HG03135 (cell line): ENCODE measurements around the gene RBM20.
A peak's percentile ranks its signal among the peaks of the same experiment; 100 is the strongest.

Experiments used
- ATAC-seq: cut with Tn5 transposase; IDR thresholded peaks from one replicate; pipeline ENCODE4 v1.9.1; 2021; ENCODE audit warnings: mild to moderate bottlenecking, moderate library complexity; ENCODE audit not compliant: unreplicated experiment

The RBM20 gene

DNA sequence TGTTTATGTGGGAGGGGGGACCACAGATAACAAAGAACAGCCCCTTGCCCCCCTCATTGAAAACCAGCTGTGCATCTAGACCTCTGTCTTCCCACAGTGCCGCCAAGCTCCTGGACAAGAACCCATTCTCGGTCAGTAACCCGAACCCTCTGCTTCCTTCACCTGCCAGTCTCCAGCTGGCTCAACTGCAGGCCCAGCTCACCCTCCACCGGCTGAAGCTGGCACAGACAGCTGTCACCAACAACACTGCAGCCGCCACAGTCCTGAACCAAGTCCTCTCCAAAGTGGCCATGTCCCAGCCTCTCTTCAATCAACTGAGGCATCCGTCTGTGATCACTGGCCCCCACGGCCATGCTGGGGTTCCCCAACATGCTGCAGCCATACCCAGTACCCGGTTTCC is 136.6 kb downstream of the RBM20 start:
- no peak for ATAC-seq

DNA sequence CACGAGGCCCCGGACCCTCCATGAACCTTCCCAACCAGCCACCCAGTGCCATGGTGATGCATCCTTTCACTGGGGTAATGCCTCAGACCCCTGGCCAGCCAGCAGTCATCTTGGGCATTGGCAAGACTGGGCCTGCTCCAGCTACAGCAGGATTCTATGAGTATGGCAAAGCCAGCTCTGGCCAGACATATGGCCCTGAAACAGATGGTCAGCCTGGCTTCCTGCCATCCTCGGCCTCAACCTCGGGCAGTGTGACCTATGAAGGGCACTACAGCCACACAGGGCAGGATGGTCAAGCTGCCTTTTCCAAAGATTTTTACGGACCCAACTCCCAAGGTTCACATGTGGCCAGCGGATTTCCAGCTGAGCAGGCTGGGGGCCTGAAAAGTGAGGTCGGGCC is 137.0 kb downstream of the RBM20 start:
- ATAC-seq = no peak

DNA sequence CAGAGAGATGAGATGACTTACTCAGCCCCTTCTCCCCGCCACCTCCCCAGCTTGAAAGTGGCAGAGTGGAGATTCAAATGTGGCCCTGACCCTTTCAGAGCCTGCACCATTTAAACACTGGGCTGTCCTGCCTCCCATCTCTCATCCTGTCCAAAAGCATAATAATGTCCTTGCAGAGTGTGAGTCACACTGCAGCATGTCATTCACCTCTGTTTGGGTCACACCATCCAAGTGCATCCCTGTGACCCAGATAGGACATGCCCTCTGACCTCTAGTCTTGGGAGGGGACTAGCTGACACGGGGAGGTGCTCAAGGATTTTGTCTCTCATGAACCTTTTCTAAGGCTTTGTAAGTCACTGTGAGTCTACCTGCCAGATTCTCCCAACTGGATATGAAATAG is 138.5 kb downstream of the RBM20 start:
- no peak for ATAC-seq

DNA sequence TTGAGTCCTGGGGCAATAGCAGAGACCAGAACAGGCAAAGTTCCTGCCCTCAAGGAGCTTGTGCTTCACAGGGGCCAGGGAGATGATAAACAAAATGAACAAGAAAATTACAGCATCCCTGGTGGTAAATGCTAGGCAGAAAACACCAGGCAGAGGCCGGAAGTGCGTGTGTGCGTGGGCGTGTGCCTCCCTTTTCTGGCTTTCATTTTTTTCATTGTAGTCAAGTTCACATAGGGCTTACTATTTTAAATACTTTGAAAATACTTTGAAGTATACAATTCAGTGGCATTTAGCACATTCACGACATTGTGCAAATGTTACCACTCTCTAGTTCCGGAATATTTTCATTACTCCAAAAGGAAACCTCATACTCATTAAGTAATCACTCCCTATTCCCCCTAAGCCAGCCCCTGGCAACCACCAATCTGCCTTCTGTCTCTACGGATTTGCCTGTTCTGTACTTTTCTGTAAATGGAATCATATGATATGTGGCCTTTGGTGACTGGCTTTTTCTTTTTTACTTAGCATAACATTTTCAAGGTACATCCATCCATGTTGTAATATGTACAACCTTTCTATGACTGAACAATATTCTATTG is 139.5 kb downstream of the RBM20 start:
- ATAC-seq = no peak

DNA sequence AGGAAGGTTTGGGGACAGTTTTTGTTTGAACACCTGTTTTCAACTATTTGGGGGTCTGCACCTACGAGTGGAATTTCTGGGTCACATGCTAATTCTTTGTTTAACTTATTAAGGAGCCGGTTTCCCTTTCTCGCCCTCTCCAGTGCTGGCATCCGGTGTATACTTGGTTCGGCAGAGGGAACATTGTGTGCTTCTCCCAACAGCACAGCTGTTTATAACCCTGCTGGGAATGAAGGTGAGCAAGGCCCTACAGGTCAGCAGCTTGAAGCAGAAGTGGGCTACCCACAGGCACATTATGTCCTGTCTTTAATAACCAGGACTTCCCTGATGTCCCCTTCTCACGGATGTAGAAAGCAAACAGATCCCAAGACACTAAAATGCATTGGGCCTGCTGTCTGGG is 140.1 kb downstream of the RBM20 start:
- ATAC-seq = no peak

DNA sequence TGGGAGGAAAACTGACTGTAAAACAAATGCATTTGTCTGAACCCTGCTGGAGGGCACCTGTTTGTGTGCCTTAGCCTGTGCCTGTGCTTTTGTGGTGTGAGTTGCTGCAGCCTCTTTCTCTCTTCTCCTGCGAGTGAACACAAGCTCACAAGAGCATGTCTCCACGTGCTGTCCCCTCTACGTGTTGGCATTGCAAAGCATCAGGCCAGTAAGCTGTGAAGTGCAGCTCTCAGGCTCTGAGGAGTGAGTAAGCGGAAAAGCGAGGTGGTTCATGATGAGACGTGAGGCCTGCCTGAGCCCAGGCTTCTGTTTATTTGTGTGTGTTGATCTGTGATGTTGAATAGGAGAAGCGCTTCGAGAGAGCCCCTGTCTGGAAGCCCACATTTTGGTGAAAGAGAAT is 142.0 kb downstream of the RBM20 start:
- ATAC-seq = no peak

DNA sequence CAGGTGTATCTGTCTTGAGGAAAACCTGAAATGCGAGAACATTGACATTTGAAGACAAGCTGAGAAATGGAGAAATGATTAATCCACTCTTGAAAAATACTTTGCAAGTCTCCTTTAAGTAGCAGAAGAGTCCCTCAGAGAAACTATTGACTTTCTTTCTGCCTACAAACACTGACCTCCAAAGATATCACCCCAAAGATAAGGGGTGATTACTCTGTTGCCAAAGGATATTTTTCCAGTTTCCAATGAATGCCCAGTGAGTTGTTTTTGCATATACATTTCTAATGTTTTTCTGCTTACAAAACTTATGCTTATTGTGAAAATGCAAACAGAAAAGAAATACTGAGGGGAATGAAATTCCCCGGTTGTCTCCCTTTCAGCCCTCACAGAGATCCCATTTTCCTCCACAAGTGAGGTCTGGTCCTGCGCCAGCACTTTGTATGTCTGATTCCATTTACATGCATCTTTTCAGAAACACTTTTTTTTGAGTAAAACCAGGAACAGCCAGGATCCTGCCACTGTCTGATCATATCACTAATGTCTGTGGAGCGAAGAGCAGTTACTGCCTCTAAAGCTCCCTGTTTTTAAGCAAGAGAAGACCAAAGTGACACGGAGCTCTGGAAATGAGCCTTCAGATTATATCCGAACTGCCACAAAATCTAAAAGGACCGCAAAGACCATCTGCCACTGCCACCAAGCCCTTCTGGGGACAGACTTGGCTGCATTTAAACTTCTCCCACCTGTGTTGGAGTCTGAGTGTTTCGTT is 144.7 kb downstream of the RBM20 start:
- ATAC-seq = no peak

DNA sequence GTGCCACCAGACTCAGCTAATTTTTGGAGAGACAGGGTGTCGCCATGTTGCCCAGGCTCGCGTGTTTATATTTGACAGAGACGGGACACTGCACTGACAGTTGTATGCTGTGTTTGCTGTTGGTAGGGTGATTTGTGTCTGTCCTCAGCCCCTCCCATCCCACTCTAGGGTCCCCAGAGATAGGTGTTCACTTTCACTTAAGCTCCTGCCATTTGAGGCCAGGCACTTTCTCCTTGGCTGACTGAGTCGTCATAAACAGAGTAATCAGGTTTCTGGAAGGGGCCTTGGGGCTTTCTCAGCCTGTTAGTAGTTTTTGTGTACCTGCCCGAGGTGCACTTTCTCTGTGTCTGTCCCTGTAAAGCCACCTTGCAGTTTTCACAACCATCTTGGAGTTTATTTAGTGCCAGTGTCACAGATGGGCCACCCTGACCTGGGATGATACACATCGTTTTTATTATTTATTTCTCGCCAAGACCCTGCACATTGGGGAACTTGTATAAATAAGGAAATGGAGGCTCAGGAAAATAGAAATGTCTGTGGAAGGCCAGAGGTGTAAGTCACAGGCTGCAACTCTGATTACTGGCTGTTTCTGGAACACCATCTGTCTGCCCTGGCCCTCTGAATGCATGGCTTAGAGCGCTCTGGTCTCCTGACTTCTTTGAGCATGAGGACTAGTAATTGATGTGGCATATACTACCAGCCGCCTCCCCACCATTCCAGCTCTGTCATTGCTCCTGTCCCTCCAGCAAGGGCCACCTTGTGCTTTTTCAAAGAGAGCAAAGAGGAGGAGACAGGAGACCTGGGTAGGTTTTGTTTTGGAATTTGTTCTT is 145.7 kb downstream of the RBM20 start:
- no peak for ATAC-seq

DNA sequence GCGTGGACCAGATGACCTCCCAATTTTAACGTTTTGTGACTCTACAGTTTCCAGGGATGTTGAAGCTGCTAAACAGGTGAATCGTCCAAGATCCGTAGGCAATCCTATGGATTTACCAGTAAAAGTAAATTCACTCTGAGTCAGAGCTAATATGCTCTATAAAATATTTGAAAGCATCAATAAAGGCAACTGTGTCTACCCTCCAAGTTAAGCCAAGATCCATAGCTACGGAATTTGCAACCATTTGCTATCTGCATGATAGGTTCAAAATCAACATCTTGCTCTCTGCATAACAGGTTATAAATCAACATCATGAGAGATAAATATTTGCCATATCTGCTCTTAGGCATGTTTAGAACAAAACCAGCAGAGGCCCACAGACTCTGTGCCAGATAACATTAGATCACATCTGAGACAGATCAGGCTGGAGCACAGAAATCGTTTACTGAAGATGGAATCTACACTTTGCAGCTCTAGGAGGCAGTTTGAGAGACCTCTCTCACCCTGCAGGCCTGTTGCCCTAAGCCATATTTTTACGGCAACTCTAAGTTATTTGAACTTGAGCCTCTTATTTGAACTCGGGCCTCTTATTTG is 146.9 kb downstream of the RBM20 start:
- ATAC-seq = no peak

DNA sequence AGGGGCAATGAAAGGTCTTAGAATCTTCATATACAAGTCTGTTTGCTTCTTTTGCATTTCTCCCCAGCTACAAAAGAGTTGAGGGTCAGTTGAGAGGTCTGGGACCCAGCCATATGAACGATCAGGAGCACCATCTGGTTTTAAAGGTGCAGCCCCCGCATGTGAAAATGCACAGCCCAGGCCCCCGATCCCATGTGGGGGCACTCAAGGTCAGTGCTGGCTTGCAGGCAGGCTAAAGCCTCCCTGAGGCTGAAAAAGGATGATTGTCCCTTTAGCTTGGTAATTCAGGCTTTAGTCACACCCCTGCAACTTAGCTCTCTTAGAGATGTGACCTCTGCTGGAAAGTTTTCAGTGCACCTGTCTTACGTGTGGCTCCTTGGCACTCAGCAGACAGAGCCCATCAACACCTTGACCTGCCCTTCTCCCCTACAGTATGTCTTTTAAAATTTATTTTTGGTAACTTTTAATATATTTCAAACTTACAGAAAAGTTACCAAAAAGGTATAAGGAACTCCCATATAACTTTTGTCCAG is 147.5 kb downstream of the RBM20 start:
- no peak for ATAC-seq

DNA sequence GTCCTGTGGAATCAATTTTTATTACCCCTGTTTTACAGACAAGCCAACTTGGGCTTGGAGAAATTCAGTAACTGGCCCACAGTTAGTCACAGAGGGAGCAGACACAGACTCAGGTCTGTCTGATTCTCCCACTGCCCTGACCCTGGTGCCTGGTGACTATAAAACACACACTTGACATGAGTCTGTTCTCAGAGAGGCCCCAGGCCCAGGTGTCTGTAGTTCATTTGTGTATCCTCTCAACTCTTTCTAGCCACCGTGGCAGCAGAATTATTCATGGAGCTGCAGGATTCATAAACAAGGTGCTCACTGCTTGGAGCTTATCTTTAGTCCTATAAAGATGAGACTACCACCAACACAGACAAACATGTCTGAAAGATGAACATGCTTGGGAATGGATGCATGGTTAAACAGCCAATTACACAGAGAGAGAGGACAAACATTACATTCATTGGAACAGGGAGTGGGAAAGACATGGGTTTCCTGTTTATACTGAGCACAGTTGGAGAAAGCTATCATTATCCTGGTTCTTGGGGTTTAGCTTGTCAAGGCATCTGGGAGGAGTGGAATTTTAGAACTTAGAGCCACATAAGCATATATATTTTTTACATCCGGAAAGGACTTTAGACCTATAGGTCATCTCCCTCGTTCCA is 148.5 kb downstream of the RBM20 start:
- ATAC-seq = no peak

DNA sequence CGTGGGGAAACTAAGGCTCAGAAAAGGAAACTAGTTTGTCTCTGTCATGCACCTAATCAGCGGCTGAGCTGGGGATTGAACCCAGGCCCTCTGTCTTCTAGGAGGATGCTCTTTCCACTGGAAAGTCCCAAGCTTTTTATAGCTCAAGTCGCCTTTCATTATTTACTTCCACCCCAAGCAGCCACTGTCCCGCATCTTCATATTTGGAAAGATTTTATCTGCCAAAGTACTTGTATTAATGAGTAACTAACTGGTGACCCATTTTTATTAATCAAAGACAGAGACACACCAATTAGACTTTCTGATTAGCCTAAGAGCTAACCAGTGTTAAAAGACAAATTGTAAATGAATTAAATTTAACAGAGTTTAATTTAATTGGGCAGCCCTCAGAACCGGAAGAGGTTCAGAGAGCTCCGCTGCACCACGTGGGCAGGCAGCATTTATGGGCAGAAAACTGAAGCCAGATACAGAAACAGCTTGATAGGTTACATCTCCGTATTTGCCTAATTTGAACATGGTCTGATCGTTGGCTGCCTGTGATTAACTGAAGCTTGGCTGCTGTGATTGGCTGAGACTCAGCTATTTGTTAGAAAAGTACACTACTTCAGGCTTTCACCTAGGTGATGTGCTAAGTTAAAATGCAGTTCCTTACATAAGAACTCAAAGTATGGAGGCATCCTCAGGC is 149.1 kb downstream of the RBM20 start:
- no peak for ATAC-seq

DNA sequence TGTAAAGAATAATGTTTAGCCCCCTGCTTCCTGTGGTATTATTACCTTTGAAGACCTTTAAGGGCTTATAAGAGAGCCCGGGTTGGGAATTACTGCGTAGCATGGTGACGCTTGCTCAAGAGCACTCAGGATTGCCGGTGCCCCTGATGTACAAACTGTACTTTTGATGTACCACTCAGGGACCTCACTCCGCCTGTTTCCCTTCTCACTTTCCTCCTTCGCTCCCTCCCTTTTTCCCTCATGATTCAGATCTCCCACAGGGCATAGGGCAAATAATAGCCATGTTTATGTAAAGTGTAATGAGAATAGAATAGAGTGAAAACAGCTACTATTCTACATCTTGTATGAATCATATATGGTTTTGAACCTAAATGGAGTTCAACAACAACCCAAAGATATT is 149.8 kb downstream of the RBM20 start:
- ATAC-seq = no peak

DNA sequence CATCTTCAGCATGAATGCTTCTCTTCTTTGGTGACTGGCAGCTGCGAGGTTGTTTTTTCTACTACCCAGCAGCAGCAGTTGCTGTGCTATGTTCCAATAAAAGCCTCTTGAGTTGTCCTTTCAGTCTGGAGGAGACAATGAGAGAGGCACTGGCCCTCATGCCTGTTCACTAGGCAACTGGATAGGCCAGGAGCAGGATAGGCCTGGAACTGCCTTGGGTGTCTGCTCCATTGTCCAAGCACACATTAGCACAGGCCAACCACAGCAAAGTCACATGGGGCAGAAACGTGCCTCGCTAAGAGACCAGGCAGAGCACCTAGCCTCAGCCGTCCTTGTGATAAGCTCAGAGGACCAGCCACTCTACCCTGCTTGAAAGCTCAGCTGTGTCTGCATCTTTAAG is 150.7 kb downstream of the RBM20 start:
- no peak for ATAC-seq

DNA sequence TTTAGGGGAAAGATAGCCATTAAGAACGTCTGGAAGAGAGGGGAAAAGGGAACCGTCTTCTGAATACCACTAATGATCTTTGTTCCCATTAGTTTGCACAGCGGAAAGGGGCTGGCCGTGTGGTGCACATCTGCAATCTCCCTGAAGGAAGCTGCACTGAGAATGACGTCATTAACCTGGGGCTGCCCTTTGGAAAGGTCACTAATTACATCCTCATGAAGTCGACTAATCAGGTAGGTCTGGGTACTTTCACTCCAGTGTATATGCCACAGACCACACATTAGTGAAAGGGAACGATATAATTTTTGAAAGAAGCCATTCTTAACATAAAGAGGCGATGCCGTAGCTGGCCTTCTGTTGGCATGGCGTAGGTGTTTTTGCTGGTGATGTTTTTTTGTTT is 153.3 kb downstream of the RBM20 start:
- no peak for ATAC-seq

DNA sequence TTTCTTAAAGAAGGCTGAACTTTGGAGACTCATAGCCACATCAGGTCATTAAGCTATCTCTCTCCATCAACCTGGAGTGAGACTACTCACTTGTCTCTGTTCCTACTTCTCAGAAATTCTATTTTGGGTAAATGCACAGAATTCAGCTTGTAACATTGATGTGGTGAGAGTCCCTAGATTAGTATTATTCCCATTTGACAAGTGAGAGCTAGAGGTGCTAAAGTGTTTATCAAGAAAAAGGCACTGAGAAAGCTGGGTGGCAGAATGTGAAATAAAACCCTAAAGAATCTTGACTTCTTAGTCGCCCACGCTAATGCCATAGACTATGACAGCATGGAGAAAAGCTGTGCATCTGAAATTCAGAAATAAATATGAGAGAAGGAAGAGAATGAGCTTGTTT is 154.2 kb downstream of the RBM20 start:
- ATAC-seq = no peak

DNA sequence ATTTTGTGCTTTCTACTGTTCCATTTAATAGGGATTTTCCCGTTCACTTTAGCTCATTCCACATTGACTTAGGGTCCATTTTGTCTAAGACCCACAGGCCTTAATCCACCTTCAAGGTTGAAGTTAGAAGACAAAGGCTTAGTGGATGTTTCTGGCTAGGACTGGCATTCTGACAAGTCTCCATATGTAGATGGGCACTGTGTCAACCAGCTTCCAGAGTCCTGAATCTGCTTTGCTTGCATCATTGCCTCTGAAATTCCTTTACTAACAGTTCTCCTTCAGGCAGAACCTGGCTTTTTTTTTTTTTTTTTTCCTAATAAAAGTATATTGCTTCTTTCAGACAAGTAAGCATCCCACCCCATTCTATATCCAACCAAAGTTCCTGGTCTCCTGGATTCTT is 158.0 kb downstream of the RBM20 start:
- no peak for ATAC-seq

DNA sequence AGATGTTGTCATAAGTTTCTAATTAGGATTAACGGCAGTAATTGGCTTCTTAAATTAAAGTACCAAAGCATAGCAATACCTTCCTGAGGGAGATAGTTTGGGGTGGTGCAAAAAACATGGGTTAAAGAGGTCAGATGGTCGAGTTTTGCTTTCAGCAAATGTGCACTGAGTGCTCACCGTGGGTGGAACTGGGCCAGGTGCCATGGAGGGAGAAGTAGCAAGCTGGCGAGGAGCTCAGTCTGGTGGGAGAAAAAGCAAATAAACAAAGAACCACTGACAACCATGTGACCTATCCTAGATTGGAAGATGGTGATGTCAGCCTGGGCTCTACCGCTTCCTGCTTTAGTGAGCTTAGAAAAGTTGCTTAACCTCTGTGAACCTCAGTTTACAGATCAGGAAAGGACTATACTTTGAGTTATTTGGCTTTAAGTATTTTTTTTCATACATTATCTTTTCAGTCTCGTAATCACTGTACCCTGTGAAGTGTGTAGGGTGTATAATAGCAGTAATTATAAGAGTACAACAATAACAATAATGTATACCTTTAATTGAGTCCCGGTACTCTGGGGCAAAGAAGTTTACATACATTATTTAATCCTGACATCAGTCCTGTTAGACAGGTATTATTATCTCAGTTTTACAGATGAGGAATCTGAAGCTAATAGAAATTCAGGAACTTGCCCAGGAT is 158.6 kb downstream of the RBM20 start:
- ATAC-seq = peak; percentile 53

DNA sequence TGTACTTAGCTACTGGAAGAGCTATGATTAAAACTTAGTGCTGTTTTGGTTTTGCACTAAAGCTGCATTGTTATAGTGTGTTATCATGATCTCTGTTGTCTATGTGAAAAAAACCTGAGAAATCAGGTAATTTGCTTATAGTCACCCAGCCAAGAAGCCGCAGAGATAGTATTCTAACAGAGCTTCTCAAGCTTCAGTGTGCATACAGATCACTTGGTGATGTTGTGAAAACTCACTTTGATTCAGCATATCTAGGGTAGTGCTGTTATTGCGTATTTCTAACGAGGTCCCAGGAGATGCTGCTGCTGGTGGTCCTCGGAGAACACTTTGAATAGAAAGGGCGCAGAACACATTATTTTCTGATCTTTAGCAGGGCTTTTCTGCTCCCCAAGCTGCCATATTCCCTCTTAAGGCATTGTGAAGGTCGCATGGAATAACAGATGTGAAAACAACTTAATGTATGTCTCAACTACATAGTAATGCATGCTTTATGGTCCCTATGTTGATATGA is 159.2 kb downstream of the RBM20 start:
- ATAC-seq = peak; percentile 70
